ENCODE data around the gene ATP6V1F.

DNA sequence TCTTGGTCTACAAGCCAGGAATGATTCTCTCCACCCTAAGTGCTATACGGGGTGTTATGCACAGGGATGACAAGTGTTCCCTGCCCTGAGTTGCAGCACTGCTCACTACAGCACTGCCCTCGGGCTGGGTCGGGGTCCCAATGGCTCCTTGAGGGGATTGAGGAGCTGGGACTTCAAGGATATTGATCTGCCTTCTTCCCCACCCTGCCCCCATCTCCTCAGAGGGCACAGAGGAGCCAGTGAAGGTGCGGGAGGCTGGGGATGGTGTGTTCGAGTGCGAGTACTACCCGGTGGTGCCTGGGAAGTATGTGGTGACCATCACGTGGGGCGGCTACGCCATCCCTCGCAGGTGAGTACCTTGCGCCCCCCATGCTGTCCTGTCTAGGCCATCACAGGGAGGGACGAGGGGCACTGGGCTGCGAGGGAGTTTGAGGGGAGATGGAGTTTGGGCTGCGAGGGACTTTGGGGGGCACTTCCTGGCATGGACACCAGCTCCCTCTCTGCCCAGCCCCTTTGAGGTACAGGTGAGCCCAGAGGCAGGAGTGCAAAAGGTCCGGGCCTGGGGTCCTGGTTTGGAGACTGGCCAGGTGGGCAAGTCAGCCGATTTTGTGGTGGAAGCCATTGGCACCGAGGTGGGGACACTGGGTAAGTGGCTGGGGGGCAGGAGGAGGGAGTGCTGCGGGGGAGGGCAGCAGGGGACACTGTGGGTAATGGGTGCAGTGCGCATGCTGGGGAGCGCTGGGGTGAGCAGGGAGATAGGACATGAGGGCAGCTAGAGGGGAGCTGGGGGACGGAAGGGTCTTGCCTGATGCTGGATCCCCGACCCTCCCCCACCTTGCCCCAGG is 22.1 kb upstream of the ATP6V1F start:
- TF ChIP-seq GATA2 (IDR thresholded peaks at IDR 0.05; ENCODE audit: low read depth, low read length) (no peak), GATA3 (IDR thresholded peaks at IDR 0.05; ENCODE audit: low read depth, low read length) (no peak)

Measured in SH-SY5Y (cell line).